OCI-LY3 (cell line): ENCODE measurements around the gene LPP.

ENCODE experiments used
- CTCF ChIP-seq: fragments of 200-600, 300-600 bp; sonication (generic); IDR thresholded peaks from 2 replicates; pipeline ENCODE4 v1.5.1; 2014; ENCODE audit warnings: antibody characterized with exemption, low read length, low read depth
- EZH2phosphoT487 ChIP-seq: fragments of 200-600 bp; shearing (Covaris generic); IDR thresholded peaks from 2 replicates; pipeline ENCODE4 v1.6.1; 2018; ENCODE audit warnings: antibody characterized with exemption, mixed run types, low read depth

DNA sequence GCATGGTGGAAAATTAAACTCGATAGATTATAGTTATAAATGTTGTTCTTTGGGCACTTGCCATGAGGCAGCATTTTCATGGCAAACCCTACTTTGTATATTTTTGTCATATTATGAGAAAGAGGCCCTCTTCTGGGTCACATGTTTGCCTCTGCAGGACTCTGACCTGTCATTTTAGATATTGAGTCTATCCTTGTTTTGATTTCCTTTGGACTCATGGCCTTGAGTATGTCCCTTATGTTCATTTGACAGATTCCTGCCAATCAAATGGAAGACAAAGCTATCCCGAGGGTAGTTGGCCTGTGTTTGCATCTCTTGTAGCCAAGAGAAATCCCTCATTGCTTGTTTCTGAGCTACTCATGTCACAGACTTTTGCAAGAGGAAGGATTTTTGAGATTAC lies 226.3 kb downstream of the LPP start:
- no peak for TF ChIP-seq CTCF
- no peak for TF ChIP-seq EZH2phosphoT487
